ENCODE results near the gene CFAP61. TPM values are rescaled to one million over a fixed set of nuclear protein-coding genes. Genes with fewer than 3 reads are reported as not detected.

CFAP61 gene
- polyA plus RNA-seq, 1 of the 3 experiments (the other 2 are of a cell fraction): 0.26 TPM

GRCh38 chr20:20297752-20298151, 245.4 kb downstream of the CFAP61 start:
- no peaks in the 10 kb centered on the region for H3K9me3 ChIP-seq
- ChIA-PET CTCF (no interaction called here), POLR2A (no interaction called here)
- no peaks in the 10 kb centered on the region for H3F3A ChIP-seq (replicated peaks; ENCODE audit: insufficient read depth)
- no peak overlapping the region for H3K4me3 ChIP-seq (ENCODE audit: low read depth in 2 of 2, low read length in 1 of 2)
- H2AFZ ChIP-seq (ENCODE audit: low read depth): no peak overlapping the region
- TF ChIP-seq SMC3 (IDR thresholded peaks at IDR 0.05; ENCODE audit: low read depth, low read length) (no peak), MEF2A (IDR thresholded peaks at IDR 0.05; ENCODE audit: borderline replicate concordance, low read depth) (no peak), FOXJ3 (CRISPR knock-in tag; IDR thresholded peaks at IDR 0.05) (no peak), CHD2 (IDR thresholded peaks at IDR 0.05; ENCODE audit: low read length, partially characterized antibody) (no peak), YY1 (IDR thresholded peaks at IDR 0.05; ENCODE audit: low read depth) (no peak), GABPA (IDR thresholded peaks at IDR 0.05; ENCODE audit: low read depth) (no peak), CTCF (IDR thresholded peaks at IDR 0.05) (no peak), USF1 (IDR thresholded peaks at IDR 0.05; ENCODE audit: borderline replicate concordance, low read depth) (no peak), SIN3A (IDR thresholded peaks at IDR 0.05; ENCODE audit: borderline replicate concordance, low read depth, low read length) (no peak), RXRA (IDR thresholded peaks at IDR 0.05; ENCODE audit: borderline replicate concordance, low read depth) (no peak), MAX (IDR thresholded peaks at IDR 0.05; ENCODE audit: low read depth) (no peak)
- DNase-seq: no peak
- H3K9me2 ChIP-seq: no peaks in the 10 kb centered on the region
- no peaks in the 10 kb centered on the region for H3K36me3 ChIP-seq (replicated peaks in 1 of 2; ENCODE audit: control insufficient read depth in 1 of 2, insufficient read depth in 2 of 2, low read length in 1 of 2)
- H3K4me1 ChIP-seq (ENCODE audit: control insufficient read depth in 1 of 2, insufficient read depth in 2 of 2, low read depth in 1 of 2, low read length in 1 of 2): no peaks in the 10 kb centered on the region
- no peak overlapping the region for H3K4me2 ChIP-seq
- H3K79me2 ChIP-seq (ENCODE audit: insufficient read depth): no peaks in the 10 kb centered on the region
- no peaks in the 10 kb centered on the region for H4K20me1 ChIP-seq (ENCODE audit: insufficient read depth)
- no peak overlapping the region for H3K9ac ChIP-seq
- H3K27me3 ChIP-seq (ENCODE audit: insufficient read depth): no peaks in the 10 kb centered on the region
- no peak overlapping the region for H3K27ac ChIP-seq (ENCODE audit: low read depth in 2 of 2, low read length in 1 of 2)
- 22% methylated on average over 2 of the region's 2 CpGs for WGBS (ENCODE audit: low lambda C conversion rate)

GRCh38 chr20:20299904-20300303, 247.6 kb downstream of the CFAP61 start:
- 35% methylated on average over 7 of the region's 7 CpGs for WGBS (ENCODE audit: low lambda C conversion rate)
- no peak for DNase-seq
- POLR2A ChIA-PET: no interaction called here
- TF ChIP-seq GABPA (IDR thresholded peaks at IDR 0.05; ENCODE audit: low read depth) (no peak), CTCF (IDR thresholded peaks at IDR 0.05) (no peak), GATA2 (CRISPR knock-in tag; IDR thresholded peaks at IDR 0.05) (no peak), CHD2 (IDR thresholded peaks at IDR 0.05; ENCODE audit: low read length, partially characterized antibody) (no peak), FOXJ3 (CRISPR knock-in tag; IDR thresholded peaks at IDR 0.05) (no peak), SMC3 (IDR thresholded peaks at IDR 0.05; ENCODE audit: low read depth, low read length) (no peak), IRF3 (IDR thresholded peaks at IDR 0.05; ENCODE audit: low read depth, low read length) (no peak), ELF1 (IDR thresholded peaks at IDR 0.05) (no peak), REST (IDR thresholded peaks at IDR 0.05; ENCODE audit: low read depth, low read length) (no peak), NFIC (IDR thresholded peaks at IDR 0.05; ENCODE audit: borderline replicate concordance) (no peak), MXI1 (IDR thresholded peaks at IDR 0.05; ENCODE audit: low read depth, low read length) (no peak), TCF12 (IDR thresholded peaks at IDR 0.05) (no peak)

More at GRCh38 chr20:20299904-20300303, 247.6 kb downstream of the CFAP61 start:
- Histone ChIP-seq H3K27ac (ENCODE audit: low read depth in 2 of 2, low read length in 1 of 2) (no peak overlapping the region), H3K9ac (no peak overlapping the region), H3K4me2 (no peak overlapping the region), H3K4me1 (ENCODE audit: control insufficient read depth in 1 of 2, insufficient read depth in 2 of 2, low read depth in 1 of 2, low read length in 1 of 2) (no peaks in the 10 kb centered on the region), H3K9me2 (no peaks in the 10 kb centered on the region), H3K36me3 (replicated peaks in 1 of 2; ENCODE audit: control insufficient read depth in 1 of 2, insufficient read depth in 2 of 2, low read length in 1 of 2) (no peaks in the 10 kb centered on the region), H3F3A (replicated peaks; ENCODE audit: insufficient read depth) (no peaks in the 10 kb centered on the region), H3K4me3 (ENCODE audit: low read depth in 2 of 2, low read length in 1 of 2) (no peak overlapping the region), H2AFZ (ENCODE audit: low read depth) (no peak overlapping the region), H3K27me3 (ENCODE audit: insufficient read depth) (no peaks in the 10 kb centered on the region), H3K79me2 (ENCODE audit: insufficient read depth) (no peaks in the 10 kb centered on the region), H3K9me3 (no peaks in the 10 kb centered on the region), H4K20me1 (ENCODE audit: insufficient read depth) (no peaks in the 10 kb centered on the region)
- CTCF ChIA-PET: no interaction called here
